Measurements from ENCODE around the gene TCEAL7. TPM values are rescaled to one million over a fixed set of nuclear protein-coding genes. Genes with fewer than 3 reads are reported as not detected.
"Not testable (repeated sequence)": the region's sequence is repeated elsewhere in the genome, so short reads cannot be mapped to it uniquely, and the experiment has no call there.

TCEAL7 gene
- total RNA-seq, 1 experiment from 2014 or later: not detected

DNA sequence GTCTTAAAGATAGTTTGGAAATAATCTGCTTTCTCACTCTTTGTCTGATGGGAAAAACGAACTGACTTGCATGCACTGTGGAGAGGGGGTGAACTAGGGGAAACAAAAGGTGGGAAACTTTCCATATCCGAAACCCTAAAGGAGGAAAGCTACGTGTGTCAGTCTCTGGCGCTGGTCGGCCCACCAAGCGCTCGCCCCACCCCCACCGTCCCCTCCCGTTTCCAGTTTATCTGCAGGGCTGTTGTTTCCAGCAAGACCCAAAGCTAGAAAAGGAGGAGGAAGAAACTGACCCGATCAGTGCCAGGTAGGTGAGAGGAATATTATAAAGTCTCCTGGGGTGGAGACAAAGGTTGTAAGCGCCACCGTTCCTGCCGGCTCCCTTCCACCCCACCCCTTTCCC is 26.8 kb downstream of the TCEAL7 start:
- ATAC-seq: peak; percentile 75
- Histone ChIP-seq H3K9me3 (ENCODE audit: control insufficient read depth, insufficient read depth, low read depth, low read length) (no peaks in the 10 kb centered on the region), H3K36me3 (ENCODE audit: control insufficient read depth, insufficient read depth, low read length) (peaks cover 2% of the 10 kb centered on the region), H3K4me1 (ENCODE audit: control insufficient read depth, insufficient read depth, low read length) (peaks cover 2% of the 10 kb centered on the region; the same call in 1 of the 2 replicates), H3K4me3 (ENCODE audit: low read depth in 2 of 2, low read length in 2 of 2) (peak overlapping the region; percentile 74 to 78), H3K27me3 (ENCODE audit: control insufficient read depth, insufficient read depth, low read length) (no peaks in the 10 kb centered on the region), H3K27ac (ENCODE audit: low read length) (peak overlapping the region; percentile 86)
- intact Hi-C loops (cut with micrococcal nuclease; ENCODE audit: unreplicated experiment) (no loop called here), in situ Hi-C loops (cut with HindIII; ENCODE audit: low pct_unique_long_range_greater_than_20kb, low sequenced_read_pairs) (no loop called here)
- POLR2A ChIA-PET: interaction anchor here (0.5 to 0.7 kb wide), 3 partner anchors 18 to 104 kb away, joined by 3 to 10 read pairs (median 6); no protein-coding TSS in a partner anchor
- TF ChIP-seq TCF7L2 (IDR thresholded peaks at IDR 0.05; ENCODE audit: low read depth, low read length) (no peak), POLR2AphosphoS5 (IDR thresholded peaks at IDR 0.05; ENCODE audit: low read depth, low read length) (no peak), SIN3A (IDR thresholded peaks at IDR 0.05; ENCODE audit: borderline replicate concordance, insufficient read depth, low read depth, low read length) (no peak)
- TF ChIP-seq, protein P1, sequence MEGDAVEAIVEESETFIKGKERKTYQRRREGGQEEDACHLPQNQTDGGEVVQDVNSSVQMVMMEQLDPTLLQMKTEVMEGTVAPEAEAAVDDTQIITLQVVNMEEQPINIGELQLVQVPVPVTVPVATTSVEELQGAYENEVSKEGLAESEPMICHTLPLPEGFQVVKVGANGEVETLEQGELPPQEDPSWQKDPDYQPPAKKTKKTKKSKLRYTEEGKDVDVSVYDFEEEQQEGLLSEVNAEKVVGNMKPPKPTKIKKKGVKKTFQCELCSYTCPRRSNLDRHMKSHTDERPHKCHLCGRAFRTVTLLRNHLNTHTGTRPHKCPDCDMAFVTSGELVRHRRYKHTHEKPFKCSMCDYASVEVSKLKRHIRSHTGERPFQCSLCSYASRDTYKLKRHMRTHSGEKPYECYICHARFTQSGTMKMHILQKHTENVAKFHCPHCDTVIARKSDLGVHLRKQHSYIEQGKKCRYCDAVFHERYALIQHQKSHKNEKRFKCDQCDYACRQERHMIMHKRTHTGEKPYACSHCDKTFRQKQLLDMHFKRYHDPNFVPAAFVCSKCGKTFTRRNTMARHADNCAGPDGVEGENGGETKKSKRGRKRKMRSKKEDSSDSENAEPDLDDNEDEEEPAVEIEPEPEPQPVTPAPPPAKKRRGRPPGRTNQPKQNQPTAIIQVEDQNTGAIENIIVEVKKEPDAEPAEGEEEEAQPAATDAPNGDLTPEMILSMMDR (IDR thresholded peaks at IDR 0.05): no peak
- TF ChIP-seq, protein P2, sequence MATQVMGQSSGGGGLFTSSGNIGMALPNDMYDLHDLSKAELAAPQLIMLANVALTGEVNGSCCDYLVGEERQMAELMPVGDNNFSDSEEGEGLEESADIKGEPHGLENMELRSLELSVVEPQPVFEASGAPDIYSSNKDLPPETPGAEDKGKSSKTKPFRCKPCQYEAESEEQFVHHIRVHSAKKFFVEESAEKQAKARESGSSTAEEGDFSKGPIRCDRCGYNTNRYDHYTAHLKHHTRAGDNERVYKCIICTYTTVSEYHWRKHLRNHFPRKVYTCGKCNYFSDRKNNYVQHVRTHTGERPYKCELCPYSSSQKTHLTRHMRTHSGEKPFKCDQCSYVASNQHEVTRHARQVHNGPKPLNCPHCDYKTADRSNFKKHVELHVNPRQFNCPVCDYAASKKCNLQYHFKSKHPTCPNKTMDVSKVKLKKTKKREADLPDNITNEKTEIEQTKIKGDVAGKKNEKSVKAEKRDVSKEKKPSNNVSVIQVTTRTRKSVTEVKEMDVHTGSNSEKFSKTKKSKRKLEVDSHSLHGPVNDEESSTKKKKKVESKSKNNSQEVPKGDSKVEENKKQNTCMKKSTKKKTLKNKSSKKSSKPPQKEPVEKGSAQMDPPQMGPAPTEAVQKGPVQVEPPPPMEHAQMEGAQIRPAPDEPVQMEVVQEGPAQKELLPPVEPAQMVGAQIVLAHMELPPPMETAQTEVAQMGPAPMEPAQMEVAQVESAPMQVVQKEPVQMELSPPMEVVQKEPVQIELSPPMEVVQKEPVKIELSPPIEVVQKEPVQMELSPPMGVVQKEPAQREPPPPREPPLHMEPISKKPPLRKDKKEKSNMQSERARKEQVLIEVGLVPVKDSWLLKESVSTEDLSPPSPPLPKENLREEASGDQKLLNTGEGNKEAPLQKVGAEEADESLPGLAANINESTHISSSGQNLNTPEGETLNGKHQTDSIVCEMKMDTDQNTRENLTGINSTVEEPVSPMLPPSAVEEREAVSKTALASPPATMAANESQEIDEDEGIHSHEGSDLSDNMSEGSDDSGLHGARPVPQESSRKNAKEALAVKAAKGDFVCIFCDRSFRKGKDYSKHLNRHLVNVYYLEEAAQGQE (IDR thresholded peaks at IDR 0.05; ENCODE audit: insufficient read depth in 1 of 2, low read depth in 2 of 2, low read length in 1 of 2): no peak
- no TSS peak for BruUV-seq (replicated peaks)
- DNase-seq (ENCODE audit: low read depth, low spot score): no peak
- CTCF ChIA-PET: interaction anchor here (0.6 to 1.6 kb wide), 3 partner anchors 15 to 132 kb away, joined by 3 to 6 read pairs (median 4); no protein-coding TSS in a partner anchor

DNA sequence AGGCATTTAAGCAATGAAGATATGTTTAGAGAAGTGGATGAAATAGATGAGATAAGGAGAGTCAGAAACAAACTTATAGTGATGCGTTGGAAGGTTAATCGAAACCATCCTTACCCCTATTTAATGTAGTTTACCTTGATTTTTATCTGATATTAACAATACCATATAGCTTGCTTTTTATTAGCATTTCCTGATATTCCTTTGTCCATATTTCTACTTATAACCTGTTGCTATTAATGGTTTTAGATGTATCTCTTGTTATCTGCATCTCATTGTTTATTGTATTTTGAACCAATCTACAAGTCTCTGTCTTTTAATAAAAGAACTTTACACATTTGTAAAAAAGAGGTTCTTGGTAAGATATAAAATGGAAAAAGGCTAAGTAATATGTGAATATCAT is 27.8 kb downstream of the TCEAL7 start:
- intact Hi-C loops (cut with micrococcal nuclease; ENCODE audit: unreplicated experiment): no loop called here
- no peak for ATAC-seq
- no peak for TF ChIP-seq POLR2AphosphoS5 (IDR thresholded peaks at IDR 0.05; ENCODE audit: low read depth, low read length)
- TF ChIP-seq TCF7L2 (IDR thresholded peaks at IDR 0.05; ENCODE audit: low read depth, low read length): no peak
- TF ChIP-seq, protein P2 (IDR thresholded peaks at IDR 0.05; ENCODE audit: insufficient read depth in 1 of 2, low read depth in 2 of 2, low read length in 1 of 2): no peak
- TF ChIP-seq, protein P1 (IDR thresholded peaks at IDR 0.05): no peak
- TF ChIP-seq SIN3A (IDR thresholded peaks at IDR 0.05; ENCODE audit: borderline replicate concordance, insufficient read depth, low read depth, low read length): no peak
- no peaks in the 10 kb centered on the region for H3K27me3 ChIP-seq (ENCODE audit: control insufficient read depth, insufficient read depth, low read length)
- in situ Hi-C loops (cut with HindIII; ENCODE audit: low pct_unique_long_range_greater_than_20kb, low sequenced_read_pairs): no loop called here
- ChIA-PET CTCF (interaction anchor here (0.6 to 0.8 kb wide), 2 partner anchors 19 to 109 kb away, joined by 3 to 4 read pairs; no protein-coding TSS in a partner anchor), POLR2A (no interaction called here)
- peaks cover 10% of the 10 kb centered on the region for H3K4me1 ChIP-seq (ENCODE audit: control insufficient read depth, insufficient read depth, low read length)
- peaks cover 2% of the 10 kb centered on the region for H3K36me3 ChIP-seq (ENCODE audit: control insufficient read depth, insufficient read depth, low read length)
- H3K4me3 ChIP-seq (ENCODE audit: low read depth in 2 of 2, low read length in 2 of 2): no peak overlapping the region
- BruUV-seq (replicated peaks): TSS peak; percentile 99
- no peaks in the 10 kb centered on the region for H3K9me3 ChIP-seq (ENCODE audit: control insufficient read depth, insufficient read depth, low read depth, low read length)
- DNase-seq (ENCODE audit: low read depth, low spot score): no peak
- no peak overlapping the region for H3K27ac ChIP-seq (ENCODE audit: low read length)

DNA sequence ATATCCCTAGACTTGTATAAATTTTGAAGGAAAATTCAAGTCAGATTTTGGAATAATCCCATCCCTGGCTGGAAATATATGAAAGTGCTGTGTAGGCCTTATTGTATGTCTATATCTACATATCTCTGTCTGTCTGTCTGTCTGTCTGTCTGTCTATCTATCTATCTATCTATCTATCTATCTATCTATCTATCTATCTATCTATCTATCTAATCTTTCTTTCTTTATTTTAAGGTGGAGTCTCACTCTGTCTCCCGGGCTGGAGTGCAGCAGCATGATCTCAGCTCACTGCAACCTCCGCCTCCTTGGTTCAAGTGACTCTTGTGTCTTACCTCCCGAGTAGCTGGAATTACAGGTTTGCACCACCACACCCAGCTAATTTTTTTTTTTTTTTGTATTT is 29.6 kb downstream of the TCEAL7 start:
- BruUV-seq (replicated peaks); ATAC-seq; H3K27me3 ChIP-seq (ENCODE audit: control insufficient read depth, insufficient read depth, low read length); in situ Hi-C loops (cut with HindIII; ENCODE audit: low pct_unique_long_range_greater_than_20kb, low sequenced_read_pairs); H3K9me3 ChIP-seq (ENCODE audit: control insufficient read depth, insufficient read depth, low read depth, low read length); CTCF ChIA-PET; H3K4me3 ChIP-seq (ENCODE audit: low read depth in 2 of 2, low read length in 2 of 2); DNase-seq (ENCODE audit: low read depth, low spot score); H3K27ac ChIP-seq (ENCODE audit: low read length); H3K36me3 ChIP-seq (ENCODE audit: control insufficient read depth, insufficient read depth, low read length); intact Hi-C loops (cut with micrococcal nuclease; ENCODE audit: unreplicated experiment); POLR2A ChIA-PET: not testable (repeated sequence)
- peaks cover 11% of the 10 kb centered on the region for H3K4me1 ChIP-seq (ENCODE audit: control insufficient read depth, insufficient read depth, low read length)
